ENCODE data around the gene SELENOF. TPM values are rescaled to one million over a fixed set of nuclear protein-coding genes. Genes with fewer than 3 reads are reported as not detected.

Gene SELENOF
- total RNA-seq, 1 donor = 182 TPM

GRCh38 chr1:86933051-86933450 is 19.1 kb upstream of the SELENOF start:
- H3K4me2 ChIP-seq (ENCODE audit: insufficient read depth, low read length) = no peak overlapping the region
- TF ChIP-seq, protein P1, sequence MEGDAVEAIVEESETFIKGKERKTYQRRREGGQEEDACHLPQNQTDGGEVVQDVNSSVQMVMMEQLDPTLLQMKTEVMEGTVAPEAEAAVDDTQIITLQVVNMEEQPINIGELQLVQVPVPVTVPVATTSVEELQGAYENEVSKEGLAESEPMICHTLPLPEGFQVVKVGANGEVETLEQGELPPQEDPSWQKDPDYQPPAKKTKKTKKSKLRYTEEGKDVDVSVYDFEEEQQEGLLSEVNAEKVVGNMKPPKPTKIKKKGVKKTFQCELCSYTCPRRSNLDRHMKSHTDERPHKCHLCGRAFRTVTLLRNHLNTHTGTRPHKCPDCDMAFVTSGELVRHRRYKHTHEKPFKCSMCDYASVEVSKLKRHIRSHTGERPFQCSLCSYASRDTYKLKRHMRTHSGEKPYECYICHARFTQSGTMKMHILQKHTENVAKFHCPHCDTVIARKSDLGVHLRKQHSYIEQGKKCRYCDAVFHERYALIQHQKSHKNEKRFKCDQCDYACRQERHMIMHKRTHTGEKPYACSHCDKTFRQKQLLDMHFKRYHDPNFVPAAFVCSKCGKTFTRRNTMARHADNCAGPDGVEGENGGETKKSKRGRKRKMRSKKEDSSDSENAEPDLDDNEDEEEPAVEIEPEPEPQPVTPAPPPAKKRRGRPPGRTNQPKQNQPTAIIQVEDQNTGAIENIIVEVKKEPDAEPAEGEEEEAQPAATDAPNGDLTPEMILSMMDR (IDR thresholded peaks at IDR 0.05; ENCODE audit: extremely low read depth, low read depth, low read length) = no peak
- peaks cover 28% of the 10 kb centered on the region for H3K79me2 ChIP-seq (ENCODE audit: insufficient read depth, low read length)

DNA sequence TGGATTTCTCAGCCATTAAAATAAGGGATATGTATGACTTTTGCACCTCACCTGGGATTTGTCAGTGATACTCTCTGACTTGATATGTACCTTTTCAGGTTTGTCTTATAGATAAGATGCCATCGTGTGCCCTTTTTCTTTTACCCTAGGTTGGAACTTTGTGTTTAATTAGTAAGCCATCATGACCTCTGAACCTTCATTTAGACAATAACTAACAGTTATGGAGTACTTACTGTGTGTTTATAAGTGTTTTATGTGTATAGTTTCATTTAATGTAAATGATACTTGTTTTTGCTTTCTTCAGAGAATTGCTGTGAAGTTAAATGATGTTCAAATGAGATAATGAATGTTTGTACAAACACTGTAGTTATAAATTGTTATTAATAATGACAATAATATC is 14.9 kb upstream of the SELENOF start:
- Histone ChIP-seq H3K36me3 (ENCODE audit: insufficient read depth, low read length) (no peaks in the 10 kb centered on the region), H3K4me2 (ENCODE audit: insufficient read depth, low read length) (no peak overlapping the region), H3K27ac (ENCODE audit: low read depth, low read length) (no peak overlapping the region), H2AFZ (ENCODE audit: low read length) (no peak overlapping the region), H4K20me1 (ENCODE audit: insufficient read depth, low read length) (peaks cover 2% of the 10 kb centered on the region), H3K79me2 (ENCODE audit: insufficient read depth, low read length) (peaks cover 49% of the 10 kb centered on the region), H3K4me1 (ENCODE audit: insufficient read depth, low read length) (no peaks in the 10 kb centered on the region), H3K9me3 (ENCODE audit: low read depth, low read length) (no peaks in the 10 kb centered on the region), H3K4me3 (ENCODE audit: insufficient read depth, low read length) (no peak overlapping the region), H3K27me3 (ENCODE audit: insufficient read depth, low read length) (no peaks in the 10 kb centered on the region)
- DNase-seq (ENCODE audit: insufficient read length, low spot score, missing footprints) = no peak
- TF ChIP-seq, protein P1 (IDR thresholded peaks at IDR 0.05; ENCODE audit: extremely low read depth, low read depth, low read length) = no peak

More at GRCh38 chr1:86933051-86933450, 19.1 kb upstream of the SELENOF start:
- Histone ChIP-seq H2AFZ (ENCODE audit: low read length) (no peak overlapping the region), H3K27ac (ENCODE audit: low read depth, low read length) (no peak overlapping the region), H3K4me3 (ENCODE audit: insufficient read depth, low read length) (no peak overlapping the region), H3K27me3 (ENCODE audit: insufficient read depth, low read length) (no peaks in the 10 kb centered on the region), H4K20me1 (ENCODE audit: insufficient read depth, low read length) (peaks cover 7% of the 10 kb centered on the region), H3K36me3 (ENCODE audit: insufficient read depth, low read length) (no peaks in the 10 kb centered on the region), H3K9me3 (ENCODE audit: low read depth, low read length) (no peaks in the 10 kb centered on the region), H3K4me1 (ENCODE audit: insufficient read depth, low read length) (no peaks in the 10 kb centered on the region)
- no peak for DNase-seq (ENCODE audit: insufficient read length, low spot score, missing footprints)

- peaks cover 2% of the 10 kb centered on the region for H4K20me1 ChIP-seq (ENCODE audit: insufficient read depth, low read length)
- H3K27ac ChIP-seq (ENCODE audit: low read depth, low read length) = no peak overlapping the region
- TF ChIP-seq, protein P1 (IDR thresholded peaks at IDR 0.05; ENCODE audit: extremely low read depth, low read depth, low read length) = no peak
- no peak overlapping the region for H3K4me3 ChIP-seq (ENCODE audit: insufficient read depth, low read length)
- no peak overlapping the region for H2AFZ ChIP-seq (ENCODE audit: low read length)
- no peaks in the 10 kb centered on the region for H3K4me1 ChIP-seq (ENCODE audit: insufficient read depth, low read length)
- peaks cover 44% of the 10 kb centered on the region for H3K79me2 ChIP-seq (ENCODE audit: insufficient read depth, low read length)
- no peaks in the 10 kb centered on the region for H3K36me3 ChIP-seq (ENCODE audit: insufficient read depth, low read length)
- no peak for DNase-seq (ENCODE audit: insufficient read length, low spot score, missing footprints)
- H3K4me2 ChIP-seq (ENCODE audit: insufficient read depth, low read length) = no peak overlapping the region
- H3K9me3 ChIP-seq (ENCODE audit: low read depth, low read length) = no peaks in the 10 kb centered on the region
- H3K27me3 ChIP-seq (ENCODE audit: insufficient read depth, low read length) = no peaks in the 10 kb centered on the region
Measured at GRCh38 chr1:86926883-86927282, 13.0 kb upstream of the SELENOF start.

DNA sequence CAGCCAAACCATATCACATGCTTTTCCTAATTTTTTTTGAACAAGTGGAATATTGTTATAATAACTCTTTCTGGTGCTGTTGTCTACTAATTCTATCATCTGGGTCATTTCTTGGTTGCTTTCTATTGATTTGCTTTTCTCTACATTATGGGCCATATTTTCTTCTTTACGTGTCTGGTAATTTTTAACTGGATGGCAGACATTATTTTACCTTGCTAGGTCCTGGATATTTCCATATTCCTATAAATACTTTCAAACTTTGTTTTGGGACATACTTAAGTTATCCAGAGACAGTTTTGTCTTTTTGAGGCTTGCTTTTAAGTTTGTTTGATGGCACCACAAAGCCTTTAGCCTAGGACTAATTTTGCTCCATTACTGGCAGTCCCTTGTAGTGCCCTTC is 11.8 kb upstream of the SELENOF start:
- Histone ChIP-seq H3K9me3 (ENCODE audit: low read depth, low read length) (no peaks in the 10 kb centered on the region), H3K36me3 (ENCODE audit: insufficient read depth, low read length) (no peaks in the 10 kb centered on the region), H3K27ac (ENCODE audit: low read depth, low read length) (no peak overlapping the region), H3K27me3 (ENCODE audit: insufficient read depth, low read length) (no peaks in the 10 kb centered on the region), H3K79me2 (ENCODE audit: insufficient read depth, low read length) (peaks cover 56% of the 10 kb centered on the region), H3K4me1 (ENCODE audit: insufficient read depth, low read length) (no peaks in the 10 kb centered on the region), H4K20me1 (ENCODE audit: insufficient read depth, low read length) (peaks cover 2% of the 10 kb centered on the region), H3K4me3 (ENCODE audit: insufficient read depth, low read length) (no peak overlapping the region), H2AFZ (ENCODE audit: low read length) (no peak overlapping the region), H3K4me2 (ENCODE audit: insufficient read depth, low read length) (no peak overlapping the region)
- TF ChIP-seq, protein P1 (IDR thresholded peaks at IDR 0.05; ENCODE audit: extremely low read depth, low read depth, low read length) = no peak
- no peak for DNase-seq (ENCODE audit: insufficient read length, low spot score, missing footprints)

All from osteoblast (primary cell).